GM21447 (cell line): ENCODE results near the gene CFAP20.

Experiments
- ATAC-seq: cut with Tn5 transposase; IDR thresholded peaks from one replicate; pipeline ENCODE4 v1.9.1; 2021; ENCODE audit not compliant: unreplicated experiment

Gene CFAP20

DNA sequence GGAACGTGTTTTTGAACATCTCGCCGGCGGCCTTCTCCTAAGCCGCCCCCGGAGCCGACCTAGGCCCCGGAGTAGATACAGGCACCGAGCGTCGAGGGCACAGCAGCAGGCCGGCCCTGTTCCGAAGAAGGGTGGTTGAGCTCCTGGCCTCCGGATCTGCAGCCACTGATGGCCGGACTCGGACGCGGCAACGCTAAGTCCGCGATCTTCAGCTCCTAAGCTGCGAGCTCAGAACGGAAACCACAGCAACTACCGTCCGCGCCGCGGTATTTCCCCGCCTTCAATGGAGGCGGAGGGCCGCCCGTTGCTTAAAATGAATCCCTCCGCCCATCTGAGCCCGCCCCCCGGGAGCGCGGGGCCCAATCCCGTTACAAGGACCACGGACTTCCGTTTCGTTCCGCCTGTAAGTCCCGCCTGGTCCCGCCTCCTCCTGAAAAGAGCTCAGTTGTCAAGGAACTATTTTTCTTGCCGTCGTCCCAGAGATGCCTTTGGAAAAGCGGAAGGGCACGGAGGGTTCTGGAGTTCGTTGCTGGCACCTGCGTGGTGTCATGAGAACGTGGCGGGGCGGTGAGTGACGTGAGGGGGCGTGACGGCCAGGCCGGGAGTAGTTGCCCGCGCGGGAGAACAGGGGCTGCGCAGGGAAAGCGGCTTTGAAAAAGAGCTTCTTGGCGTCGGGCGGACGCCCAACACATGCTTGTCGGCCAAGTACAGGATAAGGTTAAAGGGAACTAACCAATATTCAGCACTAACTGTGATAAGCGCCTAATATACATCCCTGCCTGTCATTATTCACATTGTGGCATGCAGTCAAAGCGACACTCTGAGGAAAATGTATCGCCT lies at the start of gene CFAP20:
CFAP20 (minus strand) TSS at position 285 of the 840 bp plus-strand sequence; CDS start at position 19, 266 bp downstream.
- ATAC-seq: peak; percentile 78

DNA sequence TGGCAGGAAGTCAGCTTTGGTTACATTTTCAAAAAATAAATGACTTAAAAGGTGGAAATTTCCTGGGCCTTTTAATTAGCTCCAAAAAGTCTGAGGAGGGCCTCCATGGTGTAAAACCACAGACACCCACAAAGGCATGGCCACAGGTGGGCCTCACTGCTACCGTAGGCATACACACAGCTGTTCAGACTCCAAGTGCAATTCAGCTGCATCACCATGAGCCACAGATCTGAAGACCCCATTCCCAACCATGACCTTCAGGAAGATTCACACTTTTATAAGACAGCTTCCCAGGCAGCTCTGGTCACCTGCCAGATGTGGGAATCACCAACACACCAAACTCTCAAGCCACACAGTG lies 48.2 kb upstream of the CFAP20 start:
- ATAC-seq: no peak

GRCh38 chr16:58176608-58177352 lies 47.6 kb upstream of the CFAP20 start:
- no peak for ATAC-seq

DNA sequence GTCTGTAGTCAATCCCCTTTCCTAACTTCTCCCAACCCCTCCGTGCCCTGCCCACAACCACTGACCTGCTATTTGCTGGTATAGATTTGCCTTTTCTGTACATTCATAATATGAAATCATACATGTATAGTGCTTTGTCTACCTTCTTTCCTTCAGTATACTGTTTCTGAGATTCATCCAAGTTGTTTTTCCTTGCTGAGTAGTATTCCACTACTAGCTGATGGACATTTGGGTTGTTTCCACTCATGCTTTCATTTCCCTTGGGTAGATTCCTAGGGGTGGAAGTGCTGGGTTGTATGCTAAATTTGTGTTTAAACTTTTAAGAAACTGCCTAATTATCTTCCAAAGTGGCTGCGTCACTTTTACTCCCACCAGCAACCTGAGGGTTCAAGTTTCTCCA lies 41.0 kb upstream of the CFAP20 start:
- no peak for ATAC-seq

- no peak for ATAC-seq
Measured at GRCh38 chr16:58160855-58161254, 31.7 kb upstream of the CFAP20 start.

- ATAC-seq: no peak
Measured at GRCh38 chr16:58158725-58159124, 29.5 kb upstream of the CFAP20 start.

DNA sequence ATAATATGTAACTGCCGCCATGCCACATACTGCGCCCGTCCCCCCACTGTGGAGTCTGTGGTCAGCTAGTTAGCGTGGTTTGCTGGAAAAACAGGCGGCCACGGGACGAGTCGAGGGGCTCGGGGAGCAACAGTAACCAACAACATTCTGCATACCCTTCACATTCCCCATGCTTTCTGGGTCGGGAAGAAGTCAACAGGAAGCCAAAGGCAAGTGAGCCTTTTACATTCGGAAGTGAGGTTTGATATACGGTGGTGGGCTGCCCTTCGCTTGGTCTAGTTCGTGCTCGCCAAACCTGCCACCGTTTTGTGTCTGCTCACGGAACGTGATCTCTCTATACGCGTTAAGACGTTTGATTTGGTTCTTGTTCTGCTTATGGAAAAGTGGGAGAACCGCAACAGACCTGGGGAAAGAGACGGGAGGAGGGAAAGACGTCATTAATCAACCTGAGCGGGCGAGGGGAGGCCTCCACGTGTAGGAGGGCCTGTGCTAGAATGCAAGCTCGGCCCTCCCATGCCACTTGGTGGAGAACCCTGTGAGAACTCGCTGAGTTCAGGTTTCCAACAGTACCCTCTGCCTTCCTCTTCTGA lies 28.9 kb upstream of the CFAP20 start:
- no peak for ATAC-seq

DNA sequence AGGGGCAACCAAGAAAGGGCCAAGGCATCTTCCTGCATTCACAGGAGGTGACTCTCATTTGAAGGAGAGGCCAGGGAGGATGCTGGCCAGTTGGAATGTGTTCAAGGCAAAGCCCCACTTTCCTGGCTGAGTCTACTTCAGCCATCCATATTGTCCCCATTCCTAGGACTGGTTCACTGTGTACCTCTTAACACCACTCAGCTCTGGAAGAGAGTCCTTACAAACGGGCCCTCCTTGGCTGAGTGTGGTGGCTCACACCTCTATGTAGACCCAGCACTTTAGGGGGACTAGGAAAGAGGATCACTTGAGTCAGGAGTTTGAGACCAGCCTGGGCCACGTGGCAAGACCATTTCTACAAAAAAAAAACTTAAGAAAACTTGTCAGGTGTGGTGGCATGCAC lies 28.1 kb upstream of the CFAP20 start:
- no peak for ATAC-seq

DNA sequence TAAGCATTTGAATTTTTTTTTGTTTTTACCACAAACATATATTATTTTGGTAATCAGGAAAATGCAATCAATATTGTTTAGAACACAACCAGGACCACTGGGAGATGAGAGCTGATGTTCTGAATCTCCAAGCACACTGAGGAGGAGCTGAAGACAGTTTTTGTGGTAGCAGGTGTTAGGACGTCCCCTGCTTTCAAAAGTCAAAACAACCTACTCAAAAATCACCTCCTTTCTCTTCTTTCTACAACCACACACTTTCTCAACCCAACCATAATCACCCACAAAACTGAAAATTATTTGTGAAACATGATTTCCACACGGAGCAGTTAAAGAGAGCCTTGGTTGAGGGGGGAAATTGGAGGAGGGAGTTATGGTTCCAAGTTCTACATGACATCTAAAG lies 26.7 kb upstream of the CFAP20 start:
- no peak for ATAC-seq

- no peak for ATAC-seq
Measured at GRCh38 chr16:58154345-58154744, 25.2 kb upstream of the CFAP20 start.

DNA sequence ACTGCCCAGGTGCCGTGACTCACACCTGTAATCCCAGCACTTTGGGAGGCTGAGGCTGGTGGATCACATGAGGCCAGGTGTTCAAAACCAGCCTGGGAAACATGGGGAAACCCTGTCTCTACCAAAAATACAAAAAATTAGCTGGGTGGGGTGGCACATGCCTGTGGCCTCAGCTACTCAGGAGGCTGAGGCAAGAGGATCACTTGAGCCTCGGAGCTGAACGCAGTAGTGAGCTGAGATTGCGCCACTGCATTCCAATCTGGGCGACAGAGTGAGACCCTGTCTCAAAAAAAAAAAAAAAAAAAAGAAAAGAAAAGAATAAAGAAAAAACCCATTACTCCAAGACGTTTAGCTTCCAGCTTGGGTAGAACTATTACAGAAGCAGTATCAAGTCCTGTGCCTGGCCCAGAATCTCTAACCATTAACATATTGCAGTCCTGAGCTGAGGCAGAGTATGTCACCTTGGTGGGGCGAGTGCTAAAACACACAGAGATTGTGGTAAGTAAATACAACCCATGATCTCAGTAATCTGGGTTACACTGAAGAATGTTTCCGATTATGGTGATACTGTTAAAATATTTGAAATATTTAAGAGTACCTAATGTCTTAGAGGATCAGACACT lies 23.2 kb upstream of the CFAP20 start:
- ATAC-seq: no peak

GRCh38 chr16:58148526-58148925 lies 19.3 kb upstream of the CFAP20 start:
- ATAC-seq: no peak

DNA sequence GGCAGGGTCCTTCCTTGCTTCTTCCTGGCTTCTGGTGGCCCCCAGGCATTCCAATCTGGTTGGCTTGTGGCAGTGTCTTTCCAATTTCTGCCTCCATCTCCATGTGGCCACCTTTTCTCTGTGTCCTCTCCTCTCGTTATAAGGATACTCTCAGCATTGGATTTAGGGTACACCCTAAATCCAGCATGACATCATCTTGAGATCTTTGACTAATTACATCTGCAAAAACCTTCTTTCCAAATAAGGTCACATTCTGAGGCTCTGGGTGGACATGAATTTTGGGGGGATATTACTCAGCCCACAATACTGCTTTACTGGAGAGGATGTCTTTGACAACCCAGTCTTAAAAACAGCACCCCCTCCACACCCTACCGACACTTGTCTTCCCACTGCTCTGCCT lies 18.9 kb upstream of the CFAP20 start:
- no peak for ATAC-seq

DNA sequence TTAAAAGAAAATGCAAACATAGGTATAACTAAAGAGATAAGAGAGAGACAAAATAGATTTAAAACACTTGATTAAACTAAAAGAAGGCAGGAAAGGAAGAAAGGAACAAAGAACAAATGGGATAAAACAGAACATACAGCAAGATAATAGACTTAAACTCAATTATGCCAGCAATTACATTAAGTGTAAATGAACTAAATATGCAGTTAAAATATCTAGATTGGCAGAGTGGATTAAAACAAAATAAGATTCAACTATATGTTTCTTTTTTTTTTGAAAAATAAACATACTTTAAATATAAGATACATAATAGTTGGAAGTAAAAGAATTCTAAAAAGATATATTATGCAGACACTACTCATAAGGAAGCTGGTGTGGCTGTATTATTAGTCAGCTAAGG lies 9.7 kb upstream of the CFAP20 start:
- ATAC-seq: no peak

- ATAC-seq: no peak
Measured at GRCh38 chr16:58137581-58137980, 8.4 kb upstream of the CFAP20 start.

- ATAC-seq: peak; percentile 16
Measured at GRCh38 chr16:58128711-58129096, 477 bp downstream of the CFAP20 start.

GRCh38 chr16:58128181-58128631 lies 975 bp downstream of the CFAP20 start:
- no peak for ATAC-seq

GRCh38 chr16:58127634-58128033 lies 1.5 kb downstream of the CFAP20 start:
- no peak for ATAC-seq

DNA sequence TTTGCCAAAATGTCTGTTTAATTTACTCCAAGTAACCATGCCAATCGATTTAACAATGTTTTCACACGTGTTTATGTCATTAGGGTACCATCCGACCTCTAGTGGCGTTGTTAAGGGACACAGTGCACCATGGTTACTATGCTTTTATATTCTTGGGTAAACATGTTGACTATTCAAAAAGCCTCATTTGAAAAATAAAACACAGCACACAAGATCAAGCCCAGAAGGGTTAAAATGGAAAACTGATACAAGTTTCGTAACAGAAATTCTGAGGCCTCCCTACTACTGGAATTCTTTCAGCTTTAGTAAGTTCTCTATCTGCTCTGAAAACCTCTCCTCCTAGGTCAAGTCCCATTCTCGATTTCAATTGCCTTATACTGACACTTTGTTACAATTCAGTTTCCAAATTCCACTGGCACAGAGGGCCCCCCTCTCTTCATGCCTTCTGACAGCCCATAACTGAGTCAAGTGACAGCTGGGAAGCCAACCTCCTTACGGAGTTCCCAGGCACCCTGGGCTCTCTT lies 2.1 kb downstream of the CFAP20 start:
- no peak for ATAC-seq

DNA sequence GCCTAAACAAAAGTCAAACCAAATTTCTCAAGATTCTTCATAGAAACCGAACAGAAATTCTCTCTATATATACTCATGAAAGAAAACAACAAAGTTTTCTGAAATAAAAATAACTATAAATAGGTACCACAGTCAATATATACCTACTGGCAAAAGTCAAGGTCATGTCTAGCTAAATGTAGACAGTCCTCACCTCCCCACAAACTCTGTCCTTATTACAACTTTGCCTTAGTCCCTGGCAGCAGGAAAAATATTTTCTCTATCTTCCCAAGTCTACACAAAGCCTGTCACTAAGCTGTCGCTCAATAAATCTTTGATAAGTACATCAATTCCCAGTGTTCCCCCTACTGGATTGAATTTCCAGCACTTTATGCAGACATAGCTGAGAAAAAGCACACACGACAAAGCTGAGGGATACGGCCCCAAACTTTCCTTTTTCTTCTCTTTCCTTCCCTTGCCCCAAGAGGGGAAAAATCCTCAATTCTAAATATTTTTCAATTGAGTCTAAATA lies 2.7 kb downstream of the CFAP20 start:
- ATAC-seq: no peak

DNA sequence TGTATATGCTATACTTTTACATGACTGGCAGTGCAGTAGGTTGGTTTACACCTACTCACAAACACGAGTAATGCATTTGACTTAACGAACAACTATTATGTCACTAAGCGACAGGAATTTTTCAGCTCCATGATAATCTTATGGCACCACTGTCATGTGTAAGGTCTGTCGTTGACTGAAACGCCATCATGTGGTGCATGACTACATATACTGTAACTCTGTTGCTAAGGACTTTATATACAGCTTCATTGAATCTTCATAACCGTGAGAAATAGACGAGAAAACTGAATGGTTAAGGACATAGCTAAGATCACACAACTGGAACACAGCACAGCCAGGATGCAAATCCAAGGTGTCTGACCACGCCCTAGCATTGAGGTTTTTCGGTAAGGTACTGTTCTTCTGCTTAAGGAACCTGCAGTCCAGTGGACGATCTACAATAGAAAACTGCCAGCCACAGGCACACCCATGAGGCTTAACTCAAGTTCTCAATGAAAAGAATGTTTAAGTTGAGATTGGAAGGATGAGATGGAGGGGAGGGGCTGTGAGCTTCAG lies 3.3 kb downstream of the CFAP20 start:
- no peak for ATAC-seq
